Prostate gland (tissue), 2 donors: ENCODE measurements around the gene SLCO4A1.

Experiments
- POLR2A ChIP-seq: fragments of 450-650 bp; IDR thresholded peaks from one replicate; pipeline ENCODE4 v1.6.1; 2016; ENCODE audit warnings: antibody characterized with exemption, mild to moderate bottlenecking
- POLR2AphosphoS5 ChIP-seq: sonication (generic); formaldehyde crosslinking; IDR thresholded peaks from one replicate; pipeline ENCODE4 v1.6.1; 2017; ENCODE audit warnings: antibody characterized with exemption
- TF ChIP-seq, protein P1 (sequence below), 4 experiments: fragments of 200-600 bp in 2 of 4; fragments of 450-650 bp in 2 of 4; sonication (generic) in 2 of 4; IDR thresholded peaks; 1 replicate in 3 of 4; 2 replicates in 1 of 4; pipeline ENCODE4 v1.5.1; 2016 to 2019; ENCODE audit warnings: antibody characterized with exemption in 4 of 4, mild to moderate bottlenecking in 2 of 4, moderate library complexity in 2 of 4

DNA sequence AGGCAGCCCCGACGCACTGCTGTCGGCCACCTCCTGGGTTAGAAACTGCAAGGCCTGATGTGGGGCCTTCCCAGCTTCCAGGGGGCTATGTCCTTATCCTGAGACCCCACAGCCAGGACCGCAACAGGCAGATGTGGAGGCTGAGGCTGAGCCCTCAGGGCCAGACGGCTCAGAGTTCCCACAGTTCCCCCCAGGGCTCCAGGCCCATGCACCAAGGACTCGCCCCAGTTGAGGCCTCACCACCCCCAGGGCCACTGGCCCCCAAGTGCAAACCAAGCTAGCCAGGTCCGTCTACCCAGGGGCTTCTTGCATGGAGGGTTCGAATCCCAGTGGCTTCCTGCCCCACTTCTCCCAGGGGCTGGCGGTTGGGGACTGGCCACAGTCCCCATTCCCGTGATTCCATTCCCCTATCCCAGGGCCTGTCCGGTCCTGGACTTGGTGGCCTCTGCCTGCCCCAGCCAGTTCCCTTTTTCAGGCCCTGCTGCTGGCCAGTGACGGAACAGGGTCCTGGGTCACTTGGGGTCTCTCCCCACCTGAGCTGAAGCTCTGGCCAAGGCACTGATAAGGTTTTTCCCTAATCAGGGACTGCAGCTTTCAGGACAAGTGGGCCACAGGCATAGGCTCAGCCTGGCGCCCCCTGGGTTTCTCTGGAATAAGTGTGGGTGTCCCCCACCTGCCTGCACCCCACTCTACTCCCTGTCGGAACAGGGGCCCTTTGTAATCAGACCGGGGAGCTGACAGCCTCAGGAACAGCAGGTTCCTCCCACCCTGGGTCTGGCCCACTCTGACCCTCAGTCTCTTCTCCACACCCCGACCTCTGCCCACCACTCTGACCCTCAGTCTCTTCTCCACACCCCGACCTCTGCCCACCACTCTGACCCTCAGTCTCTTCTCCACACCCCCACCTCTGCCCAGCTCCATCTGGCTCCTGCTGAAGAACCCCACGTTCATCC lies 22.0 kb downstream of the SLCO4A1 start:
- TF ChIP-seq, protein P1, sequence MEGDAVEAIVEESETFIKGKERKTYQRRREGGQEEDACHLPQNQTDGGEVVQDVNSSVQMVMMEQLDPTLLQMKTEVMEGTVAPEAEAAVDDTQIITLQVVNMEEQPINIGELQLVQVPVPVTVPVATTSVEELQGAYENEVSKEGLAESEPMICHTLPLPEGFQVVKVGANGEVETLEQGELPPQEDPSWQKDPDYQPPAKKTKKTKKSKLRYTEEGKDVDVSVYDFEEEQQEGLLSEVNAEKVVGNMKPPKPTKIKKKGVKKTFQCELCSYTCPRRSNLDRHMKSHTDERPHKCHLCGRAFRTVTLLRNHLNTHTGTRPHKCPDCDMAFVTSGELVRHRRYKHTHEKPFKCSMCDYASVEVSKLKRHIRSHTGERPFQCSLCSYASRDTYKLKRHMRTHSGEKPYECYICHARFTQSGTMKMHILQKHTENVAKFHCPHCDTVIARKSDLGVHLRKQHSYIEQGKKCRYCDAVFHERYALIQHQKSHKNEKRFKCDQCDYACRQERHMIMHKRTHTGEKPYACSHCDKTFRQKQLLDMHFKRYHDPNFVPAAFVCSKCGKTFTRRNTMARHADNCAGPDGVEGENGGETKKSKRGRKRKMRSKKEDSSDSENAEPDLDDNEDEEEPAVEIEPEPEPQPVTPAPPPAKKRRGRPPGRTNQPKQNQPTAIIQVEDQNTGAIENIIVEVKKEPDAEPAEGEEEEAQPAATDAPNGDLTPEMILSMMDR (IDR thresholded peaks at IDR 0.05), result no peak
- TF ChIP-seq POLR2A, result no peak
- TF ChIP-seq POLR2AphosphoS5, result no peak
